Esophagus squamous epithelium (tissue), 5 donors: ENCODE results near the gene TCF15. TPM values are rescaled to one million over a fixed set of nuclear protein-coding genes. Genes with fewer than 3 reads are reported as not detected.

ENCODE experiments used
- DNase-seq: peaks from one replicate; lab custom pipeline; 2025; lab: John Stamatoyannopoulos, UW
- H3K27ac ChIP-seq, 4 donors: fragments of 200-600 bp; sonication (generic); one replicate each; pipeline ENCODE4 v1.5.1; 2016 to 2019; ENCODE audit warnings: mild to moderate bottlenecking in 1 of 4
- H3K27me3 ChIP-seq, 4 donors: fragments of 200-600 bp; sonication (generic); 1 replicate in 3 of 4; 2 replicates in 1 of 4; pipeline versions ENCODE4 v1.5.1 to v1.6.0; 2017 to 2021; ENCODE audit warnings: antibody characterized with exemption in 1 of 4
- H3K36me3 ChIP-seq, 3 donors: fragments of 200-600 bp; sonication (generic); one replicate each; pipeline ENCODE4 v1.5.1; 2016 to 2019
- H3K4me1 ChIP-seq, 3 donors: fragments of 200-600 bp; sonication (generic); one replicate each; pipeline ENCODE4 v1.5.1; 2017 to 2019
- H3K4me3 ChIP-seq, 4 donors: fragments of 200-600 bp; sonication (generic); 1 replicate in 3 of 4; 2 replicates in 1 of 4; pipeline ENCODE4 v1.5.1; 2016 to 2019; ENCODE audit warnings: mild to moderate bottlenecking in 2 of 4, moderate library complexity in 1 of 4
- H3K9me3 ChIP-seq, 3 donors: fragments of 200-600 bp; sonication (generic); one replicate each; pipeline ENCODE4 v1.5.1; 2016 to 2019
- CTCF ChIP-seq, 6 experiments: fragments of 450-650 bp in 4 of 6; fragments of 200-600 bp in 2 of 6; sonication (generic) in 2 of 6; IDR thresholded peaks; one replicate each; pipeline ENCODE4 v1.5.1; 2016 to 2019; ENCODE audit warnings: antibody characterized with exemption in 6 of 6, mild to moderate bottlenecking in 4 of 6, moderate library complexity in 4 of 6
- POLR2A ChIP-seq, 4 donors: fragments of 450-650 bp; IDR thresholded peaks; one replicate each; pipeline ENCODE4 v1.6.1; 2017; ENCODE audit warnings: antibody characterized with exemption in 4 of 4, mild to moderate bottlenecking in 4 of 4, moderate library complexity in 3 of 4
- WGBS, 2 donors: methylation state at CpG; one replicate each; pipeline ENCODE4 v1.1.5; 2018; 5-methylcytosine and 5-hydroxymethylcytosine counted together
- intact Hi-C: fragments of 100-400 bp; cut with DNase I; formaldehyde crosslinking; loops from one replicate; pipeline ENCODE4 v1.15.0; 2022
- total RNA-seq, 4 donors: library from RNA; depleted of rRNA; stranded (reverse); fragments of >200 nt; gene quantifications; one replicate each; pipeline ENCODE4 v1.1.0, GENCODE V29; 2016
- donor health status: DM: yes; HTN: yes; CAD: no.

TCF15 gene
- not detected for total RNA-seq

DNA sequence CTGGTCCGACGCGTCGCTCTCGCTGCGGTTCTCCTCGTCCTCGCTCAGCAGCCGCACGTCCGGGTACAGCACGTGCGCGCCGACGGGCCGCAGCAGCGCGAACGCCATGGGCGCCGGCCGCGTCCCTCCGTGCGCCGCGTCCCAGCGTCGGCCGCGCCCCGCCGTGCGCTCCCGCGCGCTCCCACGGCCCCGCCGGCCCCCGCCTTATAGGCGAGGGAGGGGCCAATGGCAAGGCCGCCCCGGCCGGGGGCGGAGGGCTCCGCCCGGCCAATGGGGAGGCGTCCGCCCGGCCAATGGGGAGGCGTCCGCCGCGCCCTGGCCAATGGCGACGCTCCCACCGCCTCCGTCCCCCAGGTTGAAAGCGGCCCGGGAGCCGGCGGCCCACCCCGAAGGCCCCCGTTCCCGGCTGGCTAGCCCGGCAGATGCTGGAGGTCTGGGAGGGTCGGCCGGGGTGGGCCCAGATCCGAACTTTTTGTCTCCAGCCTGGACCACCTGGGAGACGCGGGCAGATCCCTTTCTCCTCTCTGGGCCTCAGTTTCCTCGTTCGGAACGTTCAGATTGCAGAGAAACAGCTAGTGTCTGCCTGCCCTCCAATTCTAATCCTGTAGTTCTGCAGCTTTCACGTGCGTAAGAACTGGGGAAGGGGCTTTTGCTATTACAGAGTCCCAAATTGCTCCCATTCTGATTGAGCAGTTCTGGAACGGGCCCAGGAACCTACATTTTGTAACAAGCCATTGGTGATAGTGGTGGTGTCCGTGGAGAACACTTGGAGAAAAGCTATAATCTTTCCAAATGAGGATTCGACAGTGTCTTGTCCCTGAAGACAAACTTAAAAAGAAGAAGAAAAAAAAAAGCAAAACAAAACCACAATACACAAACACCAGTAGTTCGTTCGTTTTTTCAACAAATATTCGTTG, at the start of gene TCF15:
TCF15 (minus strand) TSS at position 180 of the 917 bp plus-strand sequence; CDS start at position 108, 72 bp downstream.
- no peak for TF ChIP-seq POLR2A (IDR thresholded peaks at IDR 0.05)
- TF ChIP-seq CTCF (IDR thresholded peaks at IDR 0.05) = no peak
- intact Hi-C loops = no loop called here

GRCh38 chr20:658731-659291, 48.7 kb upstream of the TCF15 start:
- DNase-seq = no peak
- TF ChIP-seq CTCF (IDR thresholded peaks at IDR 0.05) = no peak
- TF ChIP-seq POLR2A (IDR thresholded peaks at IDR 0.05) = no peak
- no peak overlapping the region for H3K4me3 ChIP-seq
- H3K4me1 ChIP-seq = peaks cover 11 to 28% (median 18%) of the 10 kb centered on the region in 3 donors
- no peaks in the 10 kb centered on the region for H3K36me3 ChIP-seq
- H3K9me3 ChIP-seq = no peaks in the 10 kb centered on the region
- intact Hi-C loops = loop anchor here (10.0 kb wide), 1 partner anchor 314 kb away; the partner anchor contains the start of gene NRSN2
- 35 to 42% methylated on average over 4 to 5 of the region's 5 CpGs for WGBS, 2 donors
- H3K27me3 ChIP-seq = peaks cover 5 to 66% (median 12%) of the 10 kb centered on the region in 4 donors
- H3K27ac ChIP-seq = no peak overlapping the region

More for the DNA sequence above, at the start of gene TCF15:
- Histone ChIP-seq H3K4me3 (peak within 1 kb of the TSS in 3 of 4 donors; percentile 8 to 54 (median 34)), H3K27me3 (peaks cover 0 to 79% (median 10%) of the 10 kb centered on the region in 4 donors), H3K4me1 (peaks cover 0 to 24% (median 3%) of the 10 kb centered on the region in 3 donors), H3K9me3 (no peaks in the 10 kb centered on the region), H3K27ac (no peak within 1 kb of the TSS), H3K36me3 (no peaks in the 10 kb centered on the region)
- DNase-seq = no peak
- 27 to 30% methylated on average over 16 to 18 of the region's 84 CpGs for WGBS, 2 donors

GRCh38 chr20:658202-658601, 48.1 kb upstream of the TCF15 start:
- TF ChIP-seq CTCF (IDR thresholded peaks at IDR 0.05) = no peak
- TF ChIP-seq POLR2A (IDR thresholded peaks at IDR 0.05) = no peak
- Histone ChIP-seq H3K4me3 (no peak overlapping the region), H3K4me1 (peaks cover 13 to 26% (median 15%) of the 10 kb centered on the region in 3 donors), H3K27ac (no peak overlapping the region), H3K9me3 (no peaks in the 10 kb centered on the region), H3K36me3 (no peaks in the 10 kb centered on the region), H3K27me3 (peaks cover under 1 to 60% (median 10%) of the 10 kb centered on the region in 4 donors)
- 23 to 56% methylated on average over 2 of the region's 2 CpGs for WGBS, 2 donors
- DNase-seq = no peak
- intact Hi-C loops = loop anchor here (10.0 kb wide), 1 partner anchor 313 kb away; the partner anchor contains the start of gene NRSN2

DNA sequence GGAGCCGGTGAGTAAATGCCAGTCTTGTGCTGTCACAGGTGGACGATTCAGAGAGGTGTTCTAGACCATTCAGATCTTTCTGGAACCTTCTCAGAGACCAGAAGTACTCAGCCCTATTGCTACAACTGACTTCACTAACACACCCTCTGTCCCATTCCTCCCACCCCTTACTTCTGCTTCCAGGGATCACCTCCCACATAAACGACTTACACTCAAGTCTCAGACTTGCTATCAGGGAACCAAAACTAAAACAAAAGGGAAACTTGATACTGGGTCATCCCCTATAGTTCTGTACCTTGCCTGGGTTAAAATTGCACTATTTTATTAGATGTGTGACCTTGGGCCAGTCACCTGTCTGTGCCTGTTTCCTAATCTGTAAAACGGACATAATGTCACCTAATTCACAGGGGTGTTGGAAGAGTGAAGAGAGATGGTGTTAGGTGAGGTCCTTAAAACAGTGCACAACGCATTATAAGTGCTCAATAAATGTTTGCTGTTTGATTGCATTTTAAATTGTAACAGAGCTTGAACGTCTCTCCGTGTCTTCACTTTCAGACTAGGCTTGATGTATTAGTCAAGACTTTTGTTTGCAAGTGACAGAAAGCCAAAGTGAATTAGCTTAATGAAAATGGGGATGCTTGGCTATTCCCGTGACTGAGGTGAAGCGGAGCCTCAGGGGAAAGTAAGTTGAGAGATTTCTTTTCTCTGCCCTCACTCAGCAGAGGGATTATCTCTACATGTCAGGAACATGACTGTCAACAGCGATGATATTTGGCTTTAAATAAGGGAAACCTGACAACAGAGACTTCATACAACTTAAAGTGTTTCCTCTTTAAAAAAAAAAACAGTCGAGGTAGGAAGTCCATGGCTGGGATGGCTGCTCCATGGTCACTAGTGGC, 45.9 kb upstream of the TCF15 start:
- TF ChIP-seq CTCF (IDR thresholded peaks at IDR 0.05) = no peak
- no peak for TF ChIP-seq POLR2A (IDR thresholded peaks at IDR 0.05)
- 70 to 74% methylated on average over 11 of the region's 11 CpGs for WGBS, 2 donors
- H3K27ac ChIP-seq = no peak overlapping the region
- intact Hi-C loops = loop anchor here (10.0 kb wide), 1 partner anchor 311 kb away; the partner anchor contains the start of gene NRSN2
- peaks cover 14 to 32% (median 22%) of the 10 kb centered on the region in 3 donors for H3K4me1 ChIP-seq
- H3K36me3 ChIP-seq = peaks cover 0 to 1% (median 0%) of the 10 kb centered on the region in 3 donors
- peaks cover 0 to 37% (median 0%) of the 10 kb centered on the region in 4 donors for H3K27me3 ChIP-seq
- H3K4me3 ChIP-seq = no peak overlapping the region
- DNase-seq = no peak
- H3K9me3 ChIP-seq = no peaks in the 10 kb centered on the region
